WERI-Rb-1 (cell line): ENCODE results near the gene DNAH7.
"Not testable (repeated sequence)": the region's sequence is repeated elsewhere in the genome, so short reads cannot be mapped to it uniquely, and the experiment has no call there.

Experiments
- DNase-seq: peaks from one replicate; pipeline ENCODE4 v3.0.0-alpha.2; 2020
- H3K27ac ChIP-seq: fragments of 250-450 bp; sonication (Bioruptor Pico); 2 replicates; pipeline ENCODE4 v1.5.1; 2020; ENCODE audit warnings: mild to moderate bottlenecking, moderate library complexity
- H3K27me3 ChIP-seq: fragments of 250-450 bp; sonication (Bioruptor Pico); 2 replicates; pipeline ENCODE4 v1.5.1; 2021; ENCODE audit warnings: mild to moderate bottlenecking, low read depth, moderate library complexity; ENCODE audit not compliant: insufficient read depth, severe bottlenecking
- H3K36me3 ChIP-seq: fragments of 250-450 bp; sonication (Bioruptor Pico); 2 replicates; pipeline ENCODE4 v1.5.1; 2020; ENCODE audit warnings: mild to moderate bottlenecking, moderate library complexity
- H3K4me3 ChIP-seq: 2 replicates; pipeline ENCODE4 v1.5.1; 2011; ENCODE audit warnings: low read depth, mild to moderate bottlenecking, control low read depth, low read length
- H3K9me3 ChIP-seq: fragments of 250-450 bp; sonication (Bioruptor Pico); 2 replicates; pipeline ENCODE4 v1.5.1; 2021; ENCODE audit warnings: mild to moderate bottlenecking, moderate library complexity; ENCODE audit not compliant: severe bottlenecking
- CTCF ChIP-seq: IDR thresholded peaks from 2 replicates; pipeline ENCODE4 v1.5.1; 2011; ENCODE audit warnings: low read depth, mild to moderate bottlenecking, control low read depth, inconsistent platforms, low read length

DNAH7 gene

DNA sequence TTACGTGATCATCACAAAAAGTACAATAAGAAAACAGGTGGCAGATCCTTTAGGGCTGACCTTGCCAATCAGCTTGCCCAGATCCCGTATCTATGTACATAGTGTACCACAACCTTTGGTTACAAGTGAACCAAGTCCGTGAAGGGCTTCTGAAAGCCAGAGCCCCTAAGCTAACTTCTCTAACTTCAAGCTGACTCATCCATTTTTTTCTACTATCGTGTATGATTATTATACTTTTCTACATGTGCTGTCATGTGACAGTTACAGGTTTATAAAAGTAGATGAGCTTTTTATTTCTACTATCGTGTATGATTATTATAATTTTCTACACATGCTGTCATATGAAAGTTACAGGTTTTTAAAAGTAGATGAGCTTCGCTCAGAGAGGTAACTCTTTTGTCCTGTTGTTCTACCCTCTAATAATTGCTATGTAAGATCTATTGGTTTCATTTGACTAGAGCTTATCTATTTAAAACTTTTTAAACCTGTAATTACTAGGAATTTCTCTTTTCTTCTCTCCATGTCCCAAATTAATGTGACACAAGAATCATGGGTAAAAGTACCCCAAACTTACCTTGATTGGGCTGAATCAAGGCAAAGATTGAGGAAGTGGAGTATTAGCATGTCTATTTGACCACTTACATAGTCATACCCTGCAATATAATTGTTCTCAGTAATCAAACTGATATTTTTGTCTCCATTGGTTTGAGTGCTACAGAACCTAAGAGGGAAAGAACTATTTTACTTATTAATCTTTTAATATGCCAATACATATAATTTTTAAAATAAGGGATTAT, 29.4 kb upstream of the DNAH7 start:
- H3K9me3 ChIP-seq = no peaks in the 10 kb centered on the region
- TF ChIP-seq CTCF = no peak
- no peaks in the 10 kb centered on the region for H3K27me3 ChIP-seq
- no peak for DNase-seq
- no peak overlapping the region for H3K27ac ChIP-seq
- no peak overlapping the region for H3K4me3 ChIP-seq
- H3K36me3 ChIP-seq = no peaks in the 10 kb centered on the region

- Histone ChIP-seq H3K27ac (no peak overlapping the region), H3K9me3 (no peaks in the 10 kb centered on the region), H3K36me3 (no peaks in the 10 kb centered on the region), H3K4me3 (no peak overlapping the region), H3K27me3 (no peaks in the 10 kb centered on the region)
- TF ChIP-seq CTCF = no peak
- DNase-seq = no peak
Observed at GRCh38 chr2:196096982-196097745, 28.5 kb upstream of the DNAH7 start.

DNA sequence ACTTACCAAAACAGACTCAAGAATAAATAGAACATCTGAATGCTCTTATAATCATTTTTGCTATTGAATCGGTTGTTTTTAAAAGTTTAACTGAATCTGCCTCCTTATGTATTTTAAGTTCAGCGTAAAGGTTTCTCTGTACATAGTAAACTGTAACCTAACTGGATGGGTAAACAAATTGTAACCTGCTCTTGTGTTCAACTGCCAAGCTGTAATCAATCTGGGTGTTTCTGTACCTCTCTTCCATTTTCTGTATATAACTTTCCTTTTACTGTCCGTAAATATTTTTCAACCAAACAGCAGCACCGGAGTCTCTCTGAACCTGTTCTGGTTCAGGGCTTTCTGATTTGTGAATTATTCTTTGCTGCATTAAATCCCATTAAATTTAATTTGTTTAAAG, 27.6 kb upstream of the DNAH7 start:
- DNase-seq = no peak
- Histone ChIP-seq H3K9me3 (no peaks in the 10 kb centered on the region), H3K4me3 (no peak overlapping the region), H3K27ac (no peak overlapping the region), H3K27me3 (no peaks in the 10 kb centered on the region), H3K36me3 (no peaks in the 10 kb centered on the region)
- TF ChIP-seq CTCF = no peak

DNA sequence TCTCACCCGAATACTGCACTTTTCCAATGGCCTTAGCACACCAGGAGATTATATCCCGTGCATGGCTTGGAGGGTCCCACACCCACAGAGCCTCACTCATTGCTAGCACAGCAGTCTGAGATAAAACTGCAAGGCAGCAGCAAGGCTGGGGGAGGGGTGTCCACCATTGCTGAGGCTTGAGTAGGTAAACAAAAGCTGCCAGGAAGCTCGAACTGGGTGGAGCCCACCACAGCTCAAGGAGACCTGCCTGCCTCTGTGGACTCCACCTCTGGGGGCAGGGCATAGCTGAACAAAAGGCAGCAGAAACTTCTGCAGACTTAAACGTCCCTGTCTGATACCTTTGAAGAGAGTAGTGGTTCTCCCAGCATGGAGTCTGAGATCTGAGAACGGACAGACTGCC, 20.8 kb upstream of the DNAH7 start:
- DNase-seq, H3K27ac ChIP-seq, H3K36me3 ChIP-seq, H3K27me3 ChIP-seq, H3K4me3 ChIP-seq, H3K9me3 ChIP-seq: not testable (repeated sequence)

GRCh38 chr2:196088203-196088602, 19.6 kb upstream of the DNAH7 start:
- TF ChIP-seq CTCF = no peak
- H3K27me3 ChIP-seq = no peaks in the 10 kb centered on the region
- H3K4me3 ChIP-seq = no peak overlapping the region
- no peak for DNase-seq
- peaks cover 7% of the 10 kb centered on the region for H3K9me3 ChIP-seq
- H3K27ac ChIP-seq = no peak overlapping the region
- H3K36me3 ChIP-seq = no peaks in the 10 kb centered on the region

DNA sequence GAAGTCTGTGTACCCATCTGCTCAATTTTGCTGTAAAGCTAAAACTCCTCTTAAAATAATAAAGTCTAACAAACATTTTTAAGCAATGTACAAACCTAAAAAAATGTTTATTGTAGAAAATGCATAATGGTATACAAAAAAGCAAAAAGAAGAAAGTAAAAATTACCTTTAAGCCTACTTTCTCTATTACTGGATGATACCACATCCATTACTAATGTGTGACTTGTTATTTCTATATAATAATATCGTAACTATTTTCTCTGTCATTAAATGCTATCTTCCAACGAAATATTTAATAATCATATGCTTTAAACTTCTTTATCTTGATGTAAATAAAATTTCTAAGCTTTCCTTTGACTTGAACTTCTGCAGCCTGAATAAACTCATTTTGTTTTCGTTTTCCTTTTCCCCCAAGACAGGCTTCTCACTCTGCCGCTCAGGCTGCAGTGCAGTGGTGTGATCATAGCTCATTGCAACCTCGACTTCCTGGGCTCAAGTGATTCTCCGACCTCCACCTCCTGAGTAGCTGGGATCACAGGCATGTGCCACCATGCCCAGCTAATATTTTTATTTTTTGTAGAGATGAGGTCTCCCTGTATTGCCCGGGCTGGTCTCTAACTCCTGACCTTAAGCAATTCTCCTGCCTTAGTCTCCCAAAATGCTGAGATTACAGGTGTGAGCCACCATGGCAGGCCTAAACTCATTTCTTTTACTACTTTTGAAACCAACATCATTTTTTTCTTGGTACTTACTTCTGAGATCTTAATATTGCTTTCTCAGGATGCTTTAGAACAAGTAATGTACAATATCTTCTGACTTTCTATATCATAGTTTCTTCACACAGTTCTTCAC, 18.1 kb upstream of the DNAH7 start:
- no peak for TF ChIP-seq CTCF
- Histone ChIP-seq H3K9me3 (peaks cover 7% of the 10 kb centered on the region), H3K27ac (no peak overlapping the region), H3K27me3 (no peaks in the 10 kb centered on the region), H3K4me3 (no peak overlapping the region), H3K36me3 (no peaks in the 10 kb centered on the region)
- DNase-seq = no peak
